Left lung (tissue), 10 donors: ENCODE results near the gene CPNE1. TPM values are rescaled to one million over a fixed set of nuclear protein-coding genes. Genes with fewer than 3 reads are reported as not detected.

Experiments used
- ATAC-seq: fragments of 200-7000 bp; cut with Tn5 transposase; one replicate; pipeline ENCODE4 v1.9.1; 2020; ENCODE audit warnings: moderate library complexity
- DNase-seq, 4 donors: peaks; one replicate each; pipeline ENCODE4 v3.0.0-alpha.2; 2013 to 2020
- H3K27ac ChIP-seq, 2 donors: fragments of 200-600 bp; sonication (generic) in 1 of 2; one replicate each; pipeline versions ENCODE4 v1.5.0 to v1.8.0; 2020 to 2021
- H3K27me3 ChIP-seq, 2 donors: fragments of 200-600 bp; sonication (generic) in 1 of 2; one replicate each; pipeline versions ENCODE4 v1.5.0 to v1.8.0; 2020 to 2021
- H3K36me3 ChIP-seq, 2 donors: fragments of 200-600 bp; sonication (generic) in 1 of 2; one replicate each; pipeline versions ENCODE4 v1.5.0 to v1.8.0; 2020 to 2021
- H3K4me1 ChIP-seq, 2 donors: fragments of 200-600 bp; one replicate each; pipeline ENCODE4 v1.8.0; 2021
- H3K4me3 ChIP-seq, 2 donors: fragments of 200-600 bp; sonication (generic) in 1 of 2; one replicate each; pipeline versions ENCODE4 v1.5.0 to v1.8.0; 2020 to 2021; ENCODE audit warnings: mild to moderate bottlenecking in 1 of 2
- H3K9me3 ChIP-seq, 2 donors: fragments of 200-600 bp; sonication (generic) in 1 of 2; one replicate each; pipeline versions ENCODE4 v1.5.0 to v1.8.0; 2020 to 2021
- CTCF ChIP-seq, 2 donors: fragments of 200-600 bp; sonication (generic) in 1 of 2; IDR thresholded peaks; one replicate each; pipeline versions ENCODE4 v1.5.0 to v1.8.0; 2021; ENCODE audit warnings: antibody characterized with exemption in 2 of 2
- intact Hi-C, 2 donors: fragments of 100-400 bp; cut with DNase I; formaldehyde crosslinking; loops; one replicate each; pipeline versions ENCODE4 v1.11.2 to v1.14.2; 2022
- polyA plus RNA-seq, 6 donors: library from polyadenylated mRNA; unstranded; fragments of 120-200 nt; gene quantifications; one replicate each; pipeline ENCODE4 v1.2.1, GENCODE V29; 2013; ENCODE audit not compliant: insufficient read length in 6 of 6
- total RNA-seq, 2 donors: library from RNA; stranded (reverse); fragmentation: NEBNext Ultra II Directional; extraction: Animal tissue kit (Norgen Biotek cat#: 25700); gene quantifications; one replicate each; pipeline ENCODE4 v1.2.1, GENCODE V29; 2021
- donor health status: DM: no; HTN: yes; CAD: no.
- donor health status: DM: no; HTN: no; CAD: no.

The CPNE1 gene
- total and polyA plus RNA-seq, 8 donors, result 149 to 272 (median 200) TPM

GRCh38 chr20:35627121-35627520, 37.6 kb downstream of the CPNE1 start:
- no peak for TF ChIP-seq CTCF (IDR thresholded peaks at IDR 0.05)
- no peaks in the 10 kb centered on the region for H3K9me3 ChIP-seq
- H3K36me3 ChIP-seq, result peaks cover 0 to 79% of the 10 kb centered on the region in 2 donors
- no peaks in the 10 kb centered on the region for H3K27me3 ChIP-seq
- H3K27ac ChIP-seq, result no peak overlapping the region
- no peak overlapping the region for H3K4me3 ChIP-seq
- intact Hi-C loops, result no loop called here
- ATAC-seq, result no peak
- no peak for DNase-seq
- H3K4me1 ChIP-seq, result peaks cover 0 to 14% of the 10 kb centered on the region in 2 donors

- H3K9me3 ChIP-seq, result no peaks in the 10 kb centered on the region
- no peak overlapping the region for H3K27ac ChIP-seq
- H3K4me3 ChIP-seq, result no peak overlapping the region
- ATAC-seq (no peak), DNase-seq (no peak)
- peaks cover 0 to 14% of the 10 kb centered on the region in 2 donors for H3K4me1 ChIP-seq
- intact Hi-C loops, result no loop called here
- TF ChIP-seq CTCF (IDR thresholded peaks at IDR 0.05), result no peak
- H3K27me3 ChIP-seq, result no peaks in the 10 kb centered on the region
- peaks cover 0 to 73% of the 10 kb centered on the region in 2 donors for H3K36me3 ChIP-seq
Observed at GRCh38 chr20:35626386-35627001, 38.2 kb downstream of the CPNE1 start.

GRCh38 chr20:35625584-35626385, 38.9 kb downstream of the CPNE1 start:
- no peak for DNase-seq
- H3K36me3 ChIP-seq, result peaks cover 0 to 66% of the 10 kb centered on the region in 2 donors
- no peak for TF ChIP-seq CTCF (IDR thresholded peaks at IDR 0.05)
- H3K4me1 ChIP-seq, result peaks cover 0 to 20% of the 10 kb centered on the region in 2 donors
- no peaks in the 10 kb centered on the region for H3K9me3 ChIP-seq
- ATAC-seq, result peak; percentile 56
- H3K4me3 ChIP-seq, result no peak overlapping the region
- intact Hi-C loops, result no loop called here
- H3K27ac ChIP-seq, result no peak overlapping the region
- H3K27me3 ChIP-seq, result no peaks in the 10 kb centered on the region

GRCh38 chr20:35621560-35621946, 43.1 kb downstream of the CPNE1 start:
- TF ChIP-seq CTCF (IDR thresholded peaks at IDR 0.05), result no peak
- peak overlapping the region in 1 of 2 donors; percentile 45 for H3K27ac ChIP-seq
- no peak for ATAC-seq
- H3K36me3 ChIP-seq, result peaks cover 0 to 23% of the 10 kb centered on the region in 2 donors
- H3K27me3 ChIP-seq, result peaks cover 0 to 21% of the 10 kb centered on the region in 2 donors
- intact Hi-C loops, result no loop called here
- H3K4me3 ChIP-seq, result no peak overlapping the region
- H3K4me1 ChIP-seq, result peaks cover 16 to 46% of the 10 kb centered on the region in 2 donors
- no peak for DNase-seq
- no peaks in the 10 kb centered on the region for H3K9me3 ChIP-seq

- intact Hi-C loops, result no loop called here
- no peak for ATAC-seq
- H3K4me1 ChIP-seq, result peaks cover 16 to 46% of the 10 kb centered on the region in 2 donors
Observed at GRCh38 chr20:35620818-35621559, 43.7 kb downstream of the CPNE1 start.

More at GRCh38 chr20:35620818-35621559, 43.7 kb downstream of the CPNE1 start:
- Histone ChIP-seq H3K27me3 (peaks cover 0 to 21% of the 10 kb centered on the region in 2 donors), H3K9me3 (no peaks in the 10 kb centered on the region), H3K36me3 (peaks cover 0 to 18% of the 10 kb centered on the region in 2 donors), H3K27ac (peak overlapping the region in 1 of 2 donors; percentile 45), H3K4me3 (no peak overlapping the region)
- no peak for TF ChIP-seq CTCF (IDR thresholded peaks at IDR 0.05)
- DNase-seq, result no peak
